Measurements from ENCODE around the gene MUC5B.

MUC5B gene

DNA sequence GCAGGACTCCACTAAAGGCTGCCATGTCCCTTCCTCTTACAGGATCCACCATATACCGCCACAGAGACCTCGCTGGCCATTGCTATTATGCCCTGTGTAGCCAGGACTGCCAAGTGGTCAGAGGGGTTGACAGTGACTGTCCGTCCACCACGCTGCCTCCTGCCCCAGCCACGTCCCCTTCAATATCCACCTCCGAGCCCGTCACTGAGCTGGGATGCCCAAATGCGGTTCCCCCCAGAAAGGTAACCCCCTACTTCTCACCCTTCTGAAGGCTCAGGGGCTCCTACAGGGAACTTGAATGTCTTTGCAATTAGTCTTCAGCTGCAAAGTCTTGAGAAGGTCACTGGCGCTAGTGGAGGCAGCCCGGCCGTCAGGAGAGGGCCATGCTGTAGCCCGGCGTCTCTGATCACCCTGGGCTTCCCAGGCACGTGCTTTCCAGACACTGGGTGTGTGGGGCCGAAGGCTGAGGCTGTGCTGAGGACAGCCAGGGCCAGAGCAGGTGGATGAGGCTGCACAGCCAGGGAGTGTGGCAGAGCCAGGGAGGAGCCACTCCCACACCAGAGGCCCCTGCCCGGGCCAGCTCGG, 30.0 kb upstream of the MUC5B start:
- peak; percentile 35 for DNase-seq

DNA sequence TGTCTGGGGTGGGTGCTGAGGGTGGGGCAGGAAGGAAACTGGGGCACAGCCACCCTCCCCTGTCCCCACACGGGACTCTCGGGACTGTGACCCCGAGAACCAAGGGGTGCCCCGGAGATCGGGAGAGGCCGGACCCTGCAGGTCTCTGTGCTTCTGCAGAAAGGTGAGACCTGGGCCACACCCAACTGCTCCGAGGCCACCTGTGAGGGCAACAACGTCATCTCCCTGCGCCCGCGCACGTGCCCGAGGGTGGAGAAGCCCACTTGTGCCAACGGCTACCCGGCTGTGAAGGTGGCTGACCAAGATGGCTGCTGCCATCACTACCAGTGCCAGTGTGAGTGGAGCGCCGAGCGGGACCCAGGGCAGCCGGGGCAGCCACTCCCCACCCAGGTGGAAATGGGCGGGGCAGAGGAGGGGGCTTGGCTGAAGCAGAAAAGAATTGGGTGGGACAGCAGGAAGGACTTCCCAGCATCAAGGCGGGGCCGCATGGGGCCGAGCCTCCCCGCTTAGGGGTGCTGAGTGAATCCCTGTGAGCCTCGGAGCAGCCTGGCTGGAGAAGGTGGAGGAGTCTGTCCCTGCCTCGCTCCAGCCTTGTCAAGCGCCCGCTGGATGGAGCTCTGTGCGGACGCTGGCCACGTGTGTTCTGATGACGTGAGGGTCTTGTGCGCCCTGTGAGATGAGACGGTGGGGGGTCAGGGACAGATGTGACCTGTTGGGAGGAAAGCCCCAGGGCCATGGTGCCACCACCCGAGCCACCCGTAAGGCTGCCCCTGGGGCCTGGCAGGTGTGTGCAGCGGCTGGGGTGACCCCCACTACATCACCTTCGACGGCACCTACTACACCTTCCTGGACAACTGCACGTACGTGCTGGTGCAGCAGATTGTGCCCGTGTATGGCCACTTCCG, 29.3 kb upstream of the MUC5B start:
- peak; percentile 23 for DNase-seq

GRCh38 chr11:1194231-1194976, 28.5 kb upstream of the MUC5B start:
- DNase-seq: peak; percentile 34

DNA sequence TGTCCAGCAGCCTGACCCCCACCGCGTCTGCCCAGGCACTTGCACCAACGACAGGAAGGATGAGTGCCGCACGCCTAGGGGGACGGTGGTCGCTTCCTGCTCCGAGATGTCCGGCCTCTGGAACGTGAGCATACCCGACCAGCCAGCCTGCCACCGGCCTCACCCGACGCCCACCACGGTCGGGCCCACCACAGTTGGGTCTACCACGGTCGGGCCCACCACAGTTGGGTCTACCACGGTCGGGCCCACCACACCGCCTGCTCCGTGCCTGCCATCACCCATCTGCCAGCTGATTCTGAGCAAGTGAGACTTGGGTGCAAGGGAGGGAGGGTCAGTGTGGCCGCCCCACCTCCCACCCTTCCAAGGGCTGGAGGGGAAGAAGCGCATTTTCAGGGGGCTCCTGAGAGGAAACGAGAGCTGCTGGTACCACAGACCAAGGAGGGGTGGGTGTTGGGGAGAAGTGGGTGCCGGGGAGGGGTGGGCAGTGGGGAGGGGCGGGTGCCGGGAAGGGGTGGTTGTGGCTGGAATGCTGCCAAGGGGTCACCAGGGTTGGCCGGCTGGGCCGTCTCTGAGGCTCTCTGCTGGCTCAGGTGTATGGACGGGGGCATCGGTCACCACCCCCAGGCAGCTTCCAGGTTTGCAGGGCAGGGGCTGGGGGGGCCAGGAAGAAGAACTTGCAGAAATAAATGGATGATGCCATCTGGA, 27.7 kb upstream of the MUC5B start:
- DNase-seq: peak; percentile 13

- DNase-seq: peak; percentile 32
These were observed 27.0 kb upstream of the MUC5B start for GRCh38 chr11:1195682-1196515.

GRCh38 chr11:1196516-1197391, 26.1 kb upstream of the MUC5B start:
- peak; percentile 39 for DNase-seq

DNA sequence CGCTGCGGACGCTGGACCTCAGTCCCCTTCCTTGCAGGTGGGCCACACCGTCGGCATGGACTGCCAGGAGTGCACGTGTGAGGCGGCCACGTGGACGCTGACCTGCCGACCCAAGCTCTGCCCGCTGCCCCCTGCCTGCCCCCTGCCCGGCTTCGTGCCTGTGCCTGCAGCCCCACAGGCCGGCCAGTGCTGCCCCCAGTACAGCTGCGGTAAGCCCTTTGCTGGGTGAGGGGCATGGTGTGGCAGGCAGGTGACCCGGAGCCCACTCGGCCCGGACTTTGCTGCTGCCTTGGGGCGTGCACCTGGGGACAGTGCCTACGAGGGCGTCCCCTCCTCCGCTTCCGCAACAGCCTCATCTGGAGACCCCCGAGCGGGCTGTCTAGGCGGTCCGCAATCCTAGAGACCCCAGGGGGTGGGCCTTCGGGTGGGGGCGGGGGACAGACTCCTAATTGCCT, 25.4 kb upstream of the MUC5B start:
- peak; percentile 25 for DNase-seq

DNA sequence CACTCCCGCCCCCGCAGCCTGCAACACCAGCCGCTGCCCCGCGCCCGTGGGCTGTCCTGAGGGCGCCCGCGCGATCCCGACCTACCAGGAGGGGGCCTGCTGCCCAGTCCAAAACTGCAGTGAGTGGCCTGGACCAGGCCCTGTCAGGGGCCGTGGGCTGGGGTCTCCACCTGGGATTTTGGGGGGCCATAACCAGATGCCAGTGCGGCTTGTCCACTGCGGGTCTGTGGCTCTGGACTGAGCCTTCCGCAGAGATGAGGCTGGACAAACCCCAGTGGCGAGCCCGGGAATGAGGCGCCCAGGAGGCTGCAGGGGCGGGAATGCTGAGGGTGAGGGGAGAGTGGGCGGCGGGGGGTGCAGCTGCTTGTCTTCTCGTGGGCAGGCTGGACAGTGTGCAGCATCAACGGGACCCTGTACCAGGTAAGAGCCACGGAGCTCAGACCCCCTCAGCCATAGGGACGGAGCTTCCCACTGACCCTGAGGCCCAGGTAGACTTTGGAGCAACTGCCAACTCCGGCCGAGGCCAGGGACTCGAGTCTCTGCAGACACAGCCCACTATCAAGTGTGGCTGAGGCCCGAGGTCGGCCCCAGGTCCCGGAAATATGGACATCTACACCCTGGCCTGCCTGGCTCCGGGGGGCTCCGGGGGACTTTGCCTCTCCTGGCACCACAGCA, 24.8 kb upstream of the MUC5B start:
- peak; percentile 22 for DNase-seq

DNA sequence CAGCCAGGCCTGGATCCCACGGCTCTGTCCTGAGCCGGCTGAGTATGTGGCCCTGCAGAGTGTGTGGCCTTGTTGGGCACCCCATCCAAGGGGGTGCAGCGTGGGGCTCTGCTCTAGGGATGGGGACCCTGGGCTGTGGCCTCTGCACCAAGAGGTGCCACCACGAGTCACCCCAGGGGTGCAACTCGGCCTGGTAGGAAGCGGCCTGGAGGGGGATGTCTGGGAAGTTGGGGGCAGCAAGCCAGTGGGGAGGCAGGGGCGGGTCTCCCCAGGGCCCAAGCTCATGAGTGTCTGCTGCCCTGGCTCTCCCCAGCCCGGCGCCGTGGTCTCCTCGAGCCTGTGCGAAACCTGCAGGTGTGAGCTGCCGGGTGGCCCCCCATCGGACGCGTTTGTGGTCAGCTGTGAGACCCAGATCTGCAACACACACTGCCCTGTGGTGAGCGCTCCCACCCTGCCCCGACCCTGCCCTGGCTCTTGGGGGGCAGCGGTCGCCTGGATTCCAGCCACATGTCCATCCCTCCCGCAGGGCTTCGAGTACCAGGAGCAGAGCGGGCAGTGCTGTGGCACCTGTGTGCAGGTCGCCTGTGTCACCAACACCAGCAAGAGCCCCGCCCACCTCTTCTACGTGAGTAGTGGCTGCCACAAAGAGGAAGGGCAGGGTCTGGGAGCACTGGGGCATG, 24.2 kb upstream of the MUC5B start:
- DNase-seq: peak; percentile 36

- peak; percentile 17 for DNase-seq
These were observed 23.6 kb upstream of the MUC5B start for GRCh38 chr11:1199241-1199750.

GRCh38 chr11:1199751-1200610, 22.9 kb upstream of the MUC5B start:
- DNase-seq: peak; percentile 21

GRCh38 chr11:1200611-1201191, 22.2 kb upstream of the MUC5B start:
- DNase-seq: peak; percentile 36

DNA sequence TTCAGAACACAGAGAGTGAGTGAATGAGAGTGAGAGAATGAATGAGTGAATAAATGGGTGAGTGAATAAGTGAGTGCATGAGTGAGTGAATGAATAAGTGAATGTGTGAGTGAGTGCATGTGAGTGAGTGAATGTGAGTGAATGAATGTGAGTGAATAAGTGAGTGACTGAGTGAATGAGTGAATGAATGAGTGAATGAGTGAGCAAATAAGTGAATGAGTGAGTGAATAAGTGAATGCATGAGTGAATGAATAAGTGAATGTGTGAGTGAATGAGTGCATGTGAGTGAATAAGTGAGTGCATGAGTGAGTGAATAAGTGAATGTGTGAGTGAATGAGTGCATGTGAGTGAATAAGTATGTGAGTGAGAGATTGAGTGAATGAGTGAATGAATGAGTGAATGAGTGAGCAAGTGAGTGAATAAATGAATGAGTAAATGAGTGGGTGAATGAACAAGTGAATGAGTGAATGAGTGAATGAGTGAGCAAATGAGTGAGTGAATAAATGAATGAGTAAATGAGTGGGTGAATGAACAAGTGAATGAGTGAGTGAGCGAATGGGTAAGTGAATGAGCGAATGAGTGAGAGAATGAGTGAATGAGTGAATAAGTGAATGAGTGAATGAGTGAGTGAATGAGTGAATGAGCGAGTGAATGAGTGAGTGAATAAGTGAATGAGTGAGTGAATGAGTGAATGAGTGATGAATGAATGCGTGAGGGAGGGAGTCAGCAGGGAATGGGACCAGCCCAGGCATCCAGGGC, 21.3 kb upstream of the MUC5B start:
- DNase-seq: peak; percentile 45

DNA sequence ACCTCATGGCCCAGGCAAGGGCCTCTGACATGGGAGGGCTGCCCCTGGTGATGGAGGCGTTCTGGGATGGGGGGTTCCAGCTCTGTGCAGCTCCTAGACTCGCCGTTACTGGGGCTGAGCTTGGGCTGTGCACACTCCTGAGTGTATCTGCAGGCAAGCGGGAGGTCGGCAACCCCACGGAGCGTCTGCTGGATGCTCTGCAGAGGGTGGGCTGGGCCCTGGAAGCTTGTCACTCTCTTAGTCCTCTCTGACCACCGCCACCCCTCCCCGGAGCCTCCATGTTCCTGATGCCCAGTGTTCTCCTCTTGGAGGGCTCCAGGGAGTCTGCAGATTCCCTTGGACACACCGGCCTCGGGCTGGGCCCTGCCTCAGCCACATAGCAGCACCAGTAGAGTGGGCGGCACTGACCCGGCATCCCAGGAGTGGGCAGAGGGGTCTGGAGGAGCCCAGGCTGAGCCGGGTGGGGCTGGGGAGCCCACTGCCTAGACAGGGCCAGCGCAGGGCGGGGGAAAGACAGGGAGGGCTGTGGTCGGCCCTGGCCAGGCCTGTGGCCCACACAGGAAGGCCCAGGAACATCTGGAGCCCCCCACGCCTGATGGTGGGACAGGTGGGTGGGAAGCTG, 20.6 kb upstream of the MUC5B start:
- peak; percentile 38 for DNase-seq

DNA sequence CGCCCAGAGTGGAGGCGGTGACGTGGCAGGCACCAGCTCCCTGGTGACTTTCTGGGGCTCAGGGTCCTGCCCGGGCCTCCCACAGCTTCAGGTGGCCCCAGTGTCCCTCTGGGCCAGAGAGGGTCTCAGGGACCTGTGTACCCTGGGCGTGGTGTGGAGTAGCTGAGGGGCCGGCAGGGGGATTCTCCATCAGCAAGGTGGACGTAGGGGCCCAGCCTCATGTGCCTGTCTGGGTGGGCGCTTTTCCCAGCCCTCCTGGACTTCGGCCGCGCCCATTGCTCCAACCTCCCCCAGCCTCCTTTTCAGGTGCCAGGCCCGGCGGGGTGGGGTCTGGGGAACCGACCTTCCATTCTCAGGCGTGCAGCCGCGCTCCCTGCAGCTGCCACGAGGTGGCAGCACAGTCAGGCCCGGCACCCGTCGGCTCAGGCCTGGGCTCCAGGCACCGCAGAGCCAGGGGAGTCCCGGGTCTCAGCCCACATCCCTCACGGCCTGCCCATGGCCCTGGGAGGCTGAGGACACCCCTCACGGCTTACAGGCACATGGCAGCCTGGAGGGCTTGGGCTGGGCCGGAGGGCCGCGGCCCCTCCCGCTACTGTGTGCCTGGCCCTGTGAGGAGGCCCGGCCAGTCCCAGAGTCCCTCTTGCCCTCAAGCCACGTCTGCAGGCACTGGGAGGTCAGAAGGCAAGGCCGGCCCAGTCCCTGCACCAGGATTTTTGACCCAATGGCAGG, 19.9 kb upstream of the MUC5B start:
- peak; percentile 66 for DNase-seq

All from right forelimb (tissue), 1 donor.